NCI-H2081 treated with DMSO at 0.1 percent for 48 hours (cell line): ENCODE measurements around the gene ICE1.

Source experiments
- DNase-seq: peaks from one replicate; lab custom pipeline; 2025; lab: John Stamatoyannopoulos, UW

The ICE1 gene

GRCh38 chr5:5533927-5534326 is 111.5 kb downstream of the ICE1 start:
- DNase-seq, result peak; percentile 55

DNA sequence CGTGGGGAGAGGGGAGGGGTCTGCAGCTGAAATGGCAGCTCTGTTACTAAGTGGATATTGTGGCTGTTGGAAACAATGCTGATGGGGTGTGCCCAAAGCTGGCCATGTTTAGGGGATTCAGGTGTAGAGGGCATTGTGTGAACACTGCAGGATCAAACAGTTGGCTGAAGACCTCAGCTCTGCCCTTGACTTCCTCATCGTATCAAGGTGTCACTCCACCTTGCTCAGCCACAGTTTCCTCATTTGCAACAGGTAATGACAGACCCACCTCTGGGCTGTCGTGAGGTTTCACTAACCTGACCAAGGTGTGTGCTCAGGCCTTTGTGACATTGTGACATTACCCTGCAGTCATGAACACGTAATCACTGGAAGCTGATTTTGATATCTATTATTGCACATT is 111.9 kb downstream of the ICE1 start:
- DNase-seq, result no peak

DNA sequence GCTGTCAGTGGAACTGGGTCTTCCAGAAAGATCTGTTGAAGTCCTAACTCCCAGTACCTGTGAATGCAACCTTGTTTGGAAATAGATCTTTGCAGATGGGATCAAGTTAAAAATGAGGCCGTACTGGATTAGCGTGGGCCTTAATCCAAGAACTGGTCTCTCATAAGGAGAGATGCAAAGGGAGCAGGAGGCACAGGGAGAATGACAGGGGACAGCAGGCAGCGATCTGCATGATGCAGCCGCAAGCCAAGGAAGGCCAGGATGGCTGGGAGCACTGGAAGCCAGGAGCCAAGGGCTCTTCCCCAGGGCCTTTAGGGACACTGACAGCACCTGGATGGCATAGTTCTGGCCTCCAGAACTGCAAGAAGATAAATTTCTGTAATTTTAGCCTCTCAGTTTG is 114.4 kb downstream of the ICE1 start:
- no peak for DNase-seq

GRCh38 chr5:5537426-5537825 is 114.9 kb downstream of the ICE1 start:
- no peak for DNase-seq

- DNase-seq, result no peak
These were observed 117.1 kb downstream of the ICE1 start for GRCh38 chr5:5539590-5539989.
